Activated naive CD4-positive, alpha-beta T cell treated with anti-CD3 and anti-CD28 coated beads, Interleukin-2, amount 50 U/mL, for 72 hours (primary cell): Measurements from ENCODE around the gene CDC14A. TPM values are rescaled to one million over a fixed set of nuclear protein-coding genes. Genes with fewer than 3 reads are reported as not detected.

Source experiments
- total RNA-seq, 2 donors: library from RNA; stranded (reverse); gene quantifications; one replicate each; pipeline ENCODE4 v1.2.3, GENCODE V29; 2022

The CDC14A gene
- total RNA-seq, 2 donors from 2014 or later = 13.0 to 16.0 TPM

Other genes with a start within 250 kb of the CDC14A start
- gene SASS6, start 219.6 kb upstream of the CDC14A start, total RNA-seq = 10 to 100 TPM; 14.5 to 16.7 TPM
- 10 to 100 TPM; 15.5 to 17.5 TPM for gene TRMT13, start 219.3 kb upstream of the CDC14A start, total RNA-seq
- gene LRRC39, start 174.2 kb upstream of the CDC14A start, total RNA-seq = under 1 TPM; 0.32 to 0.70 TPM
- 10 to 100 TPM; 14.6 to 17.7 TPM for gene DBT, start 102.7 kb upstream of the CDC14A start, total RNA-seq
- 10 to 100 TPM; 33.4 to 42.6 TPM for gene RTCA, start 86.3 kb upstream of the CDC14A start, total RNA-seq
- not detected for gene GPR88, start 185.6 kb downstream of the CDC14A start, total RNA-seq